HG03025 (cell line): ENCODE measurements around the gene MAGEB1.

Source experiments
- ATAC-seq: cut with Tn5 transposase; IDR thresholded peaks from one replicate; pipeline ENCODE4 v1.9.1; 2021; ENCODE audit warnings: mild to moderate bottlenecking, moderate library complexity; ENCODE audit not compliant: unreplicated experiment, low FRiP score

The MAGEB1 gene

GRCh38 chrX:30246769-30247489 lies at the start of gene MAGEB1:
TSS of gene MAGEB1 (plus strand) at chrX:30247146. CDS start at chrX:30250494, 3,348 bp downstream.
- peak; percentile 45 for ATAC-seq

DNA sequence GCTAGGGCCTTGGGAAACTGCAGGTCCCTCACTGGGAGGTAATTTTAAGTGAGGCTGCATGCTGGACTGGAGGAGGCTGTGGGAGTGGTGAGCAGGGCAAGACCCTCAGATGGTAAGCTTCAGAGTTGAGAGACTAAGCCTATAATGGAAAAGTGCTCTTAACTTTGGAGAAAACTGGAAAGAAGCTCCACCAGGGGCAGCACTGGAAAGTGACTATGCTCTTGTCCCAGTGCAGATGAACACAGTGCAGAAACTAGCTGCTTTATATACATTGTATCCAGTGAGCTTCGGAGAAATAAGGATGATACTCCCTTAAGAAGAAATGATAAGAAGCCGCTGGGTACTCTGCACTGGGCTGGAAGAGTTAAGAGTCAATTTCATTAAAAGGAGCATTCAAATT lies 34.8 kb upstream of the MAGEB1 start:
- no peak for ATAC-seq

- ATAC-seq = no peak
These were observed 31.5 kb upstream of the MAGEB1 start, which contains the start of gene MAGEB2 for GRCh38 chrX:30215357-30215843. TSS of gene MAGEB2 (plus strand) at chrX:30215563. CDS start at chrX:30218581, 3,018 bp downstream.

- no peak for ATAC-seq
These were observed 29.5 kb upstream of the MAGEB1 start for GRCh38 chrX:30217465-30217864.

GRCh38 chrX:30219372-30219771 lies 27.6 kb upstream of the MAGEB1 start:
- no peak for ATAC-seq

- ATAC-seq = no peak
These were observed 26.3 kb upstream of the MAGEB1 start for GRCh38 chrX:30220661-30221060.

GRCh38 chrX:30224536-30224935 lies 22.4 kb upstream of the MAGEB1 start:
- no peak for ATAC-seq

GRCh38 chrX:30228526-30228925 lies 18.4 kb upstream of the MAGEB1 start:
- no peak for ATAC-seq

DNA sequence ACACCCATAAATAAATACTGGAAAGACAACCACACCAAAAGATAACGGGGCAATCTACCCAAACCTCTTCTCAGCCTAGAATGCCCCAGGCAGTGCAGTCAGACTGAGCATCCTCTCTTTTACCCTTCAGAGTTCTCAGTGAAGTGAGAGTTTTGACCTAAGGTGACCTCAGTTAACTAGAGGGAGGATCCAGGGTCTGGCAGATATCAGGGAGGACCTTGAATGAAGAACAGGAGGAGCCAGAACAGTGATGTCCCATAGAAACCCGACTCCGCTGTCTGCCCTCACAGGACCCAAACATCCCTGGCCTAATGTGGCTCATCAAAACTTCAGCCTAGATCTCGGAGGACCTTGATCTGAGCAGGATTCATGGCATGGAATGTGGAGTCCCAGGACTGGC lies 16.6 kb upstream of the MAGEB1 start, which contains the start of gene MAGEB3:
Gene MAGEB3 (plus strand): TSS at position 263 of the 400 bp plus-strand sequence. CDS start 5,268 bp downstream, outside the sequence.
- no peak for ATAC-seq

DNA sequence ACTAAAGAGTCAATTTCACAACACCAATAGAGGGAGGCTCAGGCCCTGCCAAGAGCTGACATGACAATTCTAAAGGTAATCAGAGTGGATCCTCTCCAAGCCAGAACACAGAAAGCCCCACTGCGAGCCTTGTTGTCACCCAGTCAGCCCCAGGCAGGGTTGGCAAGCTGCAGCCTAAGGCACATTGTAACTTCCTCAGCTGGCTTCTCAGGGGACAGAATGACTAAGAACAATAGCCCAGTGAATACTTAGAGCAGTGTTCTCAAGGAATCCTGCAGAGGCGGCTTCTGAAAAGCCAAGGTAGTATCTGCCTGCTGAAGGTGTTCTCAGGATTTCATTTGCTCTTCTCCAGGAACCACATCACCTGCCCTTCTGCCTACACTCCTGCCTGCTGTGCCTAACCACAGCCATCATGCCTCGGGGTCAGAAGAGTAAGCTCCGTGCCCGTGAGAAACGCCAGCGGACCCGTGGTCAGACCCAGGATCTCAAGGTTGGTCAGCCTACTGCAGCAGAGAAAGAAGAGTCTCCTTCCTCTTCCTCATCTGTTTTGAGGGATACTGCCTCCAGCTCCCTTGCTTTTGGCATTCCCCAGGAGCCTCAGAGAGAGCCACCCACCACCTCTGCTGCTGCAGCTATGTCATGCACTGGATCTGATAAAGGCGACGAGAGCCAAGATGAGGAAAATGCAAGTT lies 5.1 kb upstream of the MAGEB1 start, which contains the start of gene MAGEB4:
Gene MAGEB4 (plus strand): TSS at position 277 of the 692 bp plus-strand sequence. CDS start 136 bp downstream, at position 413.
- no peak for ATAC-seq

DNA sequence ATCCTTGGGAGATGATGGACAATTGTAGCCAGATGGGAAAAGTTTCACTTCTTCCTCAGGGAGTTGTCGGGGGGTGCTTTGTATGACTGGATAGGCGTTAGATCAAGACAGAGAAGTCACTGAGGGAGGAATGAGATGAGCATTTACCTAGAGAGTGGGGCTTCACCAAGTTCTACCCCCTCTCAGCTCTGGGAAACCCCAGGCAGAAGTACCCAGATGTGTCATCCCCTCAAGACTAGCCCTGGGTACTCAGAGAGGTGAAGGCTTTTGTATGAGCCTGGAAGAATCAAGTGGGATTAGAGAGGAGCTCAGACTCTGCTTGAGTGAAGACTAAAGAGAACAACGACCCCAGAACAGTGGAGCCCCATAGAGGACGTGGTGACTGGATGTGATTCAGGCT lies 1.9 kb downstream of the MAGEB1 start:
- no peak for ATAC-seq

GRCh38 chrX:30253257-30253656 lies 6.3 kb downstream of the MAGEB1 start:
- ATAC-seq = peak; percentile 42

- ATAC-seq = no peak
These were observed 13.0 kb downstream of the MAGEB1 start for GRCh38 chrX:30259927-30260326.

- ATAC-seq = no peak
These were observed 14.1 kb downstream of the MAGEB1 start for GRCh38 chrX:30261012-30261411.

DNA sequence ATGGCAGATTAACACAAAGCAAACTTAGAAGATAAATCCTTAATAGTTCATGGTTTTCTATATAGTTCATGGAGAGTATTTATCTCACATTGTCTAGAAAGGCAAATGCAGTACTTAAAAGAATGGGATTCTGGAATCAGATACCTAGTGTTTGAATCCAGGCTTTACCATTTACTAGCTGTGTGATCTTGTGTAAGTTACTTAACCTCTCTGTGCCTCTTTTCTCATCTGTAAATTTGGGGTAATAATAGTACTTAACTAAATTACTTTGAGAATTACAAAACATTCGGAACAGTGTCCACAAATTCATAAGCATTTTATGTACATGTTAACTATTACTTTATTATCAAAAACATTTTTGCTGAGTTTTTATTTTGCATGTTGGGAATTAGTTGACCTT lies 15.8 kb downstream of the MAGEB1 start:
- ATAC-seq = no peak

DNA sequence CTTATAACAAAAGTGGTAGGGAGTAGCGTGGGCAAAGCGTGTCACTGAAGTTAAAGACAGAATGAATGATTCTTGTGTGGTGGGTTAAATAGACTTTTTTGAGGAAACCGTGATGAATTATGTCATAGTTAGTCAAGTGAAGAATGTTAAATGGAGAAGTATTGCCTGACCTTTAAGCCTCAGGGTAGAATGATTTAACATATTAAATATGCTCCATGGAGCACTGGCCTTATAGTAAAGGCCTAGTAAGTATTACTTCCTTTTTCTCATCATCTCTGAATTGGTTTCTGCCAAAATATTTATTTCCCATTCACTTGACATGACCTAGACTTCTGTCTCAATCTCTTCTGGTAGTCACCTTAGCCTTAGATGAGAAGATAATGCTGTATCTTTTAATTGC lies 23.7 kb downstream of the MAGEB1 start:
- no peak for ATAC-seq

DNA sequence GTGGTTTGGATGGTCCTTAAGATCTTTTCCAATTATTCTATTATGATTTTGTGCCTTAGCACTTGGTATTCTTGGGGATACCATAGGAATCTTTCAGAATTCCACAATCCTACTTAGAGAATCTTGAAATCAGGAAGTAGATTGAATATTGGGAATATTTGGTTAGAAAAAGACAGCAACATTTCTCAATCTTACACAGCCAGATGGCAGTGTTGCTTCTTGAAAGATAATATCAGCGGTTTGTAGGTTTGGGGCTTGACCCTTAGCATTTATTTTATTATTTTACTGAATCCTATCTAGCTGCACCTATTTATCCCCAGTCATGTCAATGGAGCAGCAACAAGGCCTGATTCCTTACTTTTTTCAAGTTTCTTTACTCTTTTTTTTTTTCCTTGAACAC lies 28.6 kb downstream of the MAGEB1 start:
- no peak for ATAC-seq

DNA sequence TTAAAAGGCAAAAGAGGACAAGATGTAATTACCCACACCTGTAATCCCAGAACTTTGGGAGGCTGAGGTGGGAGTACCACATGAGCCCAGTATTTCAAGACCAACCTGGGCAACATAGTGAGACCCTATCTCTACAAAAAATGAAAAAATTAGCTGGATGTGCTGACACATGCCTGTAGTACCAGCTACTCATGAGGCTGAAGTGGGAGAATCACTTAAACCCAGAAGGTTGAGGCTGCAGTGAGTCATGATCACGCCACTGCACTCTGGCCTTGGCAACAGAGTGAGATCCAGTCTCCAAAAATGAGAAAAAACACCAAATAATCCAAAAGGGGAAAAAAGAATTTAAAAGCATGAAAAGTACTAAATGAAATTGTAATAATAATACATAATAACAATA lies 31.4 kb downstream of the MAGEB1 start:
- ATAC-seq = no peak

GRCh38 chrX:30280428-30280827 lies 33.5 kb downstream of the MAGEB1 start:
- no peak for ATAC-seq

DNA sequence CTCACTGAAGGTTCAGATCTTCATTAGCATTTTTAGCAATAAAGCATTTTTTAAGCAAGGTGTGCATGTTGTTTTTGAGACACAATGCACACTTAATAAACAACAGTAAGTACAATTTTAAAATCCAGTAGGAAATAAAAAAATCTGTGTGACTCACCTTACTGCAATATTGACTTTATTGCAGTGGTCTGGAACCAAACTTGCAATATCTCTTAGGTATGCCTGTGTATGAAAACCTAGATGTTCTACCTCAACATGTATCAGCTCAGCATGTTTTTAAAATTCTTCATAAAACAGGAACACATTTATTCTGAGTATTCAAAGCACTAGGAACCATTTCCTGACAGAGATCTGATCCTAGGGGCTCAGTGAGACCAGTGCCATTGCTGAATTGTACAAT lies 35.6 kb downstream of the MAGEB1 start:
- no peak for ATAC-seq

DNA sequence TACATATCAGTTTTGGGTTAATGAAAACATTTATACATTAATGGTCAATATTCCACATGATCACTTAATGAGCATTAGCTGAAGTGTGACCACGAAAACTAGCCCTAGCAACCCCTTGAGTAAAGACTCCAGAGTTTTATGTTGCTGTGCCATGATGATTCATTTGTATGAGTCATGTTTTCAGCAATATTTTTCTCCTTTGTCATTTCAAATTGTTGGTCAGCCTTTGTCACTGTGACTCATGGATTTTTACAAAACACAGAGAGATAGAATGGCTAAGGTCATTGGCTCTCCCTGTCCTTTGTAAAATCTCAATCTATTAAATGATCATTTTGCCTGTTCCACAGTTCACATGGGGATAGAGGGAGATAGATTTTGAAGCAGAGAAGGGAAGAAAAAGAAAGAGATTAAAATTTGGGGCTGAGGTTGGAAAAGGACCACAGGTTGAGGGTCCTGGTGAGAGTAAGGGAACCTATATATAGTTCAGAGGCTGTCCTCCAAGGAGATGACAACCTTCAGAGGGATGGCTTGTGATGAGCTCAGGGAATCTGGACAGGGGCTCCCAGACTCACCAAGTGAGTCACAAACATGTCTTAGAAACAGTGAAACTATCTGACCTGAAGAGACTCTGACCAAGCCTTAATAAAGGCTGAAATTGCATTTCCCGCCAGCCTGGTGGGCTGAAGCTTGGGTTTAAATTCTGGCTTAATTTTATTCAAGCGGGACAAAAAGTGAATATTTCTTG lies 36.7 kb downstream of the MAGEB1 start:
- no peak for ATAC-seq
